GM18867 (cell line): ENCODE data around the gene LAMA1.

Experiments
- ATAC-seq: cut with Tn5 transposase; IDR thresholded peaks from one replicate; pipeline ENCODE4 v1.9.1; 2021; ENCODE audit warnings: mild to moderate bottlenecking, moderate library complexity; ENCODE audit not compliant: unreplicated experiment

Gene LAMA1

GRCh38 chr18:6994056-6994770, 123.4 kb downstream of the LAMA1 start:
- no peak for ATAC-seq

GRCh38 chr18:6992761-6993160, 124.8 kb downstream of the LAMA1 start:
- no peak for ATAC-seq

DNA sequence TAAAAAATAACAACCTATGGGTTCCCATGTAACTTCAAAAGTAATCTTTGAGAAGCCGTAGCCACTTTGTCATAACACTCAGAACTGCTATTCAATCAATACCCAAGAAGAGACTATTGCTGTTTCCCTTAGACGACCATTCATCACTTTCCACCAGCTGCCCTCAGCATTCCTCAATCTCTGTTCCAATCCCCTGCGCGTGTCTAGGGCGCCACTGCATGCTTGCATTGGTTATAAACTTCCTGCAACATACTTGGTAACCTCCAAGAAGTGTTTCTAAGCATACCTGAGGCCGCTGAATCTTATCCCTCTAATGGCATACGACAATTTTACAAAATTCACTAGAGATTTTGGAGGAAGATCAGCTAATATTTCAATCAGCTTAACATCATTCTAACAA, 134.2 kb downstream of the LAMA1 start:
- ATAC-seq = no peak

GRCh38 chr18:6982398-6982797, 135.2 kb downstream of the LAMA1 start:
- ATAC-seq = no peak

- ATAC-seq = no peak
These were observed 137.2 kb downstream of the LAMA1 start for GRCh38 chr18:6980363-6980762.

DNA sequence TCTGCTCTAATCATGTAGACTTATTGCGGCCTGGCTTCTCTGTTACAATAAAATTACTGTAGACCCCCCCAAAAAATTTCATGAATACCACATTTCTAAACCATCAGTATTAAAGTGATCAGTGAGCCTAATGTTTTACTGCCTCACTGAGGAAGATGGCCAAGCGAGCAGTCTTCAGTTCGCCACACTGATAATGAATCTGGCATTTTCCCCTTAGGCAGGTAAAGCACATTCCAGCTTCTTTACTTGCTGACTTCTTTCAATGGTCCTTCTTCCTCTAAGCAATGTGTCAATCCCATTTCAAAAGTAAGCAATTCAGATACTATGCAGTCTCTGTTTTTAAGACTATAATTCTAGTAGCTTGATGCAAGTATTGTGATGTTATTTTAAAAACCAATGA, 137.6 kb downstream of the LAMA1 start:
- no peak for ATAC-seq

DNA sequence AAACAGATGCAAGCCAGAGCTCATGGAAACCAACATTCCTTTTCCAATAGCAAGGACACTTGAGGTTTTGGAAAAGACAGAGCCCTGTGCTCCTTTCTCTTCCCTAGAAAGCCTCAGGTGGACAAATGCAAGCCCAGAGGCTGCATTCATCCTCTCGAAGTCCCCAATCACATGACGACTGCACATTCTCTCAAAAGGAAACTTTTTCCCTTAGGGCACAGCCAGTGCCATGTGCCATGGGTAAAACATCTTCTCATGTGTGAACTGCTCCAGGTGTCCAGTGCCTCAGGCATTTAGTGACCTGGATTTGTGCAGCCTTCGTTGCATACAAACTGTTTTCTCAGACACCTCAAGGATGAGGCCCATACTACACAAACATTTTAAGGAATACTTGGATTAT, 140.7 kb downstream of the LAMA1 start:
- ATAC-seq = no peak

GRCh38 chr18:6975084-6975483, 142.5 kb downstream of the LAMA1 start:
- no peak for ATAC-seq

GRCh38 chr18:6971823-6972478, 145.6 kb downstream of the LAMA1 start:
- no peak for ATAC-seq

GRCh38 chr18:6963452-6964097, 154.0 kb downstream of the LAMA1 start:
- ATAC-seq = no peak

DNA sequence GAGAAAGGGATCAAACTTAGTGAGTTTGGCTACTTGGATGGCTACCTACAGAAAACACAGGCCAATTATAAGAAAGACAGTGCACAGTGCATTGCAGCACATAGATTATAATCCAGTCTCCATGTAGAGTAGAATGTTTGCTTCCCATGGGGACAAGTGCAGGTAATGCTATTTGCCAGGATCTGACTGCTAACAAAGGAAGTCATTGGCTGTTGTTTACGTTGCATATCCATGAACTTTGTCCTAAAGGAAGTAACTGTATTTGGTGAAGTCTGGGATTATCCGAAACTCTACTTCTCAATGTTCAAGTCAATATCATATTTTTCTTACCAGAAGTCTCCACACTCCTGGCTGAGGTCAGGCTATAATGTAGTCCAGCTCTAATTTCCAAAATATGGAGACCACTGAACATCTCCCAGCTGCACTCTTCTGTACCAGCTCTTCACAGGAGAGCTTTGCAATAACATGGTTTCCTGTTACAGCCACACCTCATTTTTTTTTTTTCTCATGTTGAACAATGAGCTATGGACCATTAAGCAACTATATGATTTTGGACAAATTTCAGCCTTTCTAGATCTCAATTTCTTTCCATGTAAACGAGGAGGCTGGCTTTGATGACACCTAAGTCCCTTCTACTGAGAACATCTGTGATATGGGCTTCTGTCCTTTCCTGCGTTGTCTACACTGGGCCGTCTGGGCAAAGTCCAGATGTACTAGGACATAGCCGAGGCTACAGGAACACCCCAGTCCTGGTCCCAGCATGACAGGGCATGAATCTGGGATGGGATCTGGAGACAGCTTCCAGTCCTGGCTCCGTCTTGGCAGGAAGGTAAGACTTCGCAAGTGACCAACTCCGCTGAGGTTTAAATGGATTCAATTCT, 154.8 kb downstream of the LAMA1 start:
- ATAC-seq = no peak

DNA sequence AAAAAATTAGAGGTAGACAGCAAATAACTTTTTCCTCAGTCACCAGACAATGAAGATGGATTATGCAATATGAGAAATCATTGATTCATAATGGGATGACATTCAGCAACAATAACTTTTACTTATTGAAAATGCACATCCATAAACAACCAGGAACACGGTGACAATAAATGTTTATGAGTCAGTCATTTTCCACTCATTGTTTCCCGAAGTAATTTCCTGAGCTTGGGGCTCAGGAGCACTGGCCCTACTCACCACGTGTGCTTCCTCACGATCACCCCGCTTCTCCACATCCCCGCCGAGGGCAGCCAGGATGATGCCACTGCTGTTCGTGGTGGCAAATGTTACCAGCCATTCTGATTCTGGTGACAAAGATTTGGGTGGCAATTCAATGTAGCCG, 156.3 kb downstream of the LAMA1 start:
- ATAC-seq = no peak

DNA sequence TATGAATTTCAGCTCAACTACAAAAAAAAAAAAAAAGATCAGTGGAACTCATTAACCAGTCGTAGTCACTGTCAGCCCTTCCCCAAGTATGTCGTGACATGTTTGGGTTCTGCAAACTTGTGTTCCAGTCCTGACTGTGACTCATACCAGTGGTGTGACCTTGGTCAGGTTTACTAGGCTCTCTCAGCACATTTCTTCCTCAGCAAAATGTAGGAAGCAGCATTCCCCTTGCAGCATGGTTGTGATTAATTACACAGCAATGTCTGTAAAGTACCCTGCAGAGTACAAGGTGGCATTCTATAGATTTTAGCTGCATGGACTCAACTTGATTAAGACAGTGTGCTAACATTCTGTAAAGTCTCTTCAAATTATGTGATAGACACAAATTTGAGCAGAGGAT, 156.9 kb downstream of the LAMA1 start:
- ATAC-seq = no peak

DNA sequence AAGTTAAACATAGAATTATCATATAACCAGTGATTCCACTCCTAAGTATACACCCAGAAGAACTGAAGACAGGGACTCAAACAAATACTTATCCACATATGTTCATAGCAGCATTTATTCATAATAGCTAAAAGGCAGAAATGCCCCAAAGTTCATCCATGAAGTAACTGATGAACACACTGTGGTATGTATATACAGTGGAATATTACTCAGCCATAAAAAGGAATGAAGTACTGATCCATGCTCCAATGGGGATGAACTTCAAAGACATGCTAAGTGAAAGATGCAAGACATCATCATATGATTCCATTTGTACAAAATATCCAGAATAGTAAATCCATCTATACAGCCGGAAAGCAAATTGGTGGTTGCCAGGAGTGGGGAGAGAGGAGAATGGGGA, 157.5 kb downstream of the LAMA1 start:
- no peak for ATAC-seq

- ATAC-seq = no peak
These were observed 158.5 kb downstream of the LAMA1 start for GRCh38 chr18:6959110-6959509.

DNA sequence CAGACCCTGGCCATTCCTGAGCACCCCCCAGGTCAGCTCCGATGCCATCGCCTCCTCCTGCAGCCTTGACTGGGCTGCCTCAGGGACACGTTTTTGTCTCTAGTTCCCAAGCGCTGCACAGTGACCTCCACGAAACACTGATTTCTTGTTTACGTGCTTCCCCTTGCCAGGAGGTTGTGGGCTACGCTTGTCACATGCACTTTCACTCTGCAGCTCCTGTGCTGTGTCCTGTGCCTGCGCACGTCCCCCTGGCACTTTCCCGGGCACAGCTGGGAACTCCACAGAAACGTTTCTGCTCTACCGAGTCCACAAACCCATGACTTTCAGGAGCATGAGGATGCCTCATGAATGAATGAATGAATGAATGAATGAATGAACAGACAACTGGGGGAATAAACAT, 160.6 kb downstream of the LAMA1 start:
- no peak for ATAC-seq

DNA sequence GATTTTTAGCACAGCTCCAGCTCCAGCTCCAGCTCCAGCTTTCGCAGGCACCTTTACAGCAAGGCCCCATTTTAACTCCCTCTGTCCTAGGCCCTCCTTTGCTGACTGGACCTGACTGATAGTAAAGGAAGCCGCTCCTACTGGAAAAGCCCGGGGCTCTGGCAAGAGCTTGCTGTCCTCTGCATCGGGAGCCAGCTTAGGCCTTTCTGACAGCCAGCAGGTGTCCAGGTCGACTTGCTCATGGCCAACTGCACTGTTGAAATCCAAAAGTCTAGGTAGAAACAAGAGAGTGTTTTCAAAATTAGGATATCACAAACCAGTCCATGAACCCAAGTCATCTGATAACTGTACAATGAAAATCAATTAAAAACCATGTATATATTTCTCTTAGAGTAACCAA, 161.1 kb downstream of the LAMA1 start:
- ATAC-seq = no peak

DNA sequence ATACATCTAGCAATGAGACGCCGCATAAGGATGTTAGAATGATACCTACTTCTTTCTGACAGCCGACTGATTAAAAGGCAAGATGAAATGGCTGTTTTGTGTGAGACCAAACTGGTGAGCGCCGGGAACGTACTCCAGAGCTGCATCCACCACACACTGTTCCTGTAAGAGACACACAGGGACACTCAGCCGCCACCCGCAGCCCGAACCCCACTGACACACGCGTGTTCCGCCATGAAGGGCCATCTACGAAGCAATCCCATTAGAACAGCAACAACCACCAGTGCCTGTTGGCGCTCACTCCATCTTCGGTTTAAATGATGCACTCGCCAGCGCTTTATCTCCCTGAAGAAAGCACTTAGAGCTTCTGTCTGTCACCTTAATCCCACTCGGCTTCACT, 162.3 kb downstream of the LAMA1 start:
- ATAC-seq = no peak

DNA sequence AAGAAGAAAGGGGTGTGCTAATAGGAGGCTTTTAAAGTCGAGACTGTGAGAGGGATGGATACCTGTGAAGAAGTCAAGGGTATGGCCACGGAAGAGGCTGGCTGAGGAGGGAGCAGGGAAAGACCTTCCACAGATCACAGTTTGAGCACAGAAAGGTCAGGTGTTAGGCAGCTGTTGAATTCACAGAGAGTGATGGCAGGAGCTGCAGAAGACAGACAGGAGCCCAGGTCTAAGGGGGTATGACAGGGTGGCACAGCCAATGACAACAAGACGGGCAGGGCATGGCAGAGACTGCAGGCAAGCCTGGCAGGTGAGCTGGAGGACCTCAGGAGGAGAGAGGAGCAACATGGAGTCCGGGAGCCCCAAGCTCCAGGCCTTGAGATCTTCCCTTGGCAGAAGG, 163.1 kb downstream of the LAMA1 start:
- no peak for ATAC-seq

GRCh38 chr18:6951336-6952090, 166.1 kb downstream of the LAMA1 start:
- ATAC-seq = no peak

DNA sequence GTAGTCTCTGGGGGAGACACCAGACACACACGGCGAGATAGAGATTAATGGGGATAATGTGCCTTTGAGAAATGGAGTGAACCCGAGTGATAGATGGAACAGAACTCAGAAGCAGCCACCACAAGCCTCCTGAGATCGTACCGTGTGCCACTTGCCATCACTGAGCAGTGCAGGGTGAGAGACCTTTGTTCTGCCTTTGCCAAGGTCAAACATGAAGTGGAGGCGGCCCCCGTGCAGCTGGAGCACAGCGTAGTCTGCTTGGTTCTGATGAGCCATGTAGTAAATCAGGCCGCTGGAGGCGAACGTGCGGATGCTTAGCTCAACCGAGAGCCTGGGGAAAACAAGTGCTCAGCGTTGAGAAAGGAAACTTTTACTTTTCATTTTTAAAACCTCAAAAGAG, 167.0 kb downstream of the LAMA1 start:
- ATAC-seq = no peak
